Measurements from ENCODE around the gene NRL. TPM values are rescaled to one million over a fixed set of nuclear protein-coding genes. Genes with fewer than 3 reads are reported as not detected.

The NRL gene
- total RNA-seq, 1 experiment from 2014 or later: 2.5 TPM

- Mint-ChIP-seq H3K9me3 (no peaks in the 10 kb centered on the region), H3K27me3 (ENCODE audit: low read depth) (peaks cover 32% of the 10 kb centered on the region), H3K27ac (no peak overlapping the region), H3K36me3 (ENCODE audit: insufficient read depth in 1 of 3, low read depth in 3 of 3) (no peaks in the 10 kb centered on the region; a peak in 1 of 7 replicates), H3K4me1 (peaks cover 30 to 35% of the 10 kb centered on the region in 2 experiments), H3K4me3 (no peak overlapping the region)
- H3T11ph ChIP-seq (ENCODE audit: low read length): no peak overlapping the region
- no peak overlapping the region for H3K14ac ChIP-seq (ENCODE audit: insufficient read depth, low read length)
- H3K23me2 ChIP-seq (ENCODE audit: insufficient read length, low read depth, low read length, poor library complexity, severe bottlenecking): peaks cover 4% of the 10 kb centered on the region
- no peaks in the 10 kb centered on the region for H3K9me3 ChIP-seq (ENCODE audit: control insufficient read depth, low read depth, low read length)
- H2BK12ac ChIP-seq (ENCODE audit: insufficient read length, low read depth, low read length): no peak overlapping the region
- no peak overlapping the region for H3K56ac ChIP-seq (ENCODE audit: insufficient read length, low read depth, low read length)
- H2BK120ac ChIP-seq (ENCODE audit: low read depth, low read length, poor library complexity, severe bottlenecking): no peak overlapping the region
- no peak overlapping the region for H3K4ac ChIP-seq (ENCODE audit: low read depth, low read length)
- no peak overlapping the region for H2BK20ac ChIP-seq (ENCODE audit: low read depth, low read length, poor library complexity, severe bottlenecking)
- H2AFZ ChIP-seq (ENCODE audit: low read length): no peak overlapping the region
- H4K20me1 ChIP-seq (ENCODE audit: control insufficient read depth, insufficient read depth, insufficient read length): no peaks in the 10 kb centered on the region
- no peak overlapping the region for H3K27ac ChIP-seq (ENCODE audit: insufficient read length, low read depth, low read length)
- no peaks in the 10 kb centered on the region for H3K79me2 ChIP-seq (ENCODE audit: insufficient read depth, low read length)
- no peak overlapping the region for H3K4me2 ChIP-seq (ENCODE audit: insufficient read depth, insufficient read length, low read length)
- H3K23ac ChIP-seq (ENCODE audit: insufficient read length, low read depth, low read length): no peak overlapping the region
- no peaks in the 10 kb centered on the region for H3K79me1 ChIP-seq (ENCODE audit: insufficient read depth, low read depth, low read length, poor library complexity, severe bottlenecking)
- H2AK5ac ChIP-seq (ENCODE audit: insufficient read length, low read length): no peak overlapping the region
- H3K27me3 ChIP-seq (ENCODE audit: insufficient read depth, low read length): no peaks in the 10 kb centered on the region; the same call in 1 of the 2 replicates
- no CpG with 5 or more reads among the region's 3 CpGs for WGBS (ENCODE audit: extremely low coverage, insufficient read length, low lambda C conversion rate)
- no peak overlapping the region for H3K18ac ChIP-seq (ENCODE audit: insufficient read length, low read depth, low read length)
- H4K8ac ChIP-seq (replicated peaks; ENCODE audit: insufficient read length, low read depth, low read length): no peak overlapping the region
- H2BK5ac ChIP-seq (ENCODE audit: insufficient read length, low read length): no peak overlapping the region
- H4K5ac ChIP-seq (ENCODE audit: insufficient read length, low read depth, low read length): no peak overlapping the region
- TF ChIP-seq, protein P1, sequence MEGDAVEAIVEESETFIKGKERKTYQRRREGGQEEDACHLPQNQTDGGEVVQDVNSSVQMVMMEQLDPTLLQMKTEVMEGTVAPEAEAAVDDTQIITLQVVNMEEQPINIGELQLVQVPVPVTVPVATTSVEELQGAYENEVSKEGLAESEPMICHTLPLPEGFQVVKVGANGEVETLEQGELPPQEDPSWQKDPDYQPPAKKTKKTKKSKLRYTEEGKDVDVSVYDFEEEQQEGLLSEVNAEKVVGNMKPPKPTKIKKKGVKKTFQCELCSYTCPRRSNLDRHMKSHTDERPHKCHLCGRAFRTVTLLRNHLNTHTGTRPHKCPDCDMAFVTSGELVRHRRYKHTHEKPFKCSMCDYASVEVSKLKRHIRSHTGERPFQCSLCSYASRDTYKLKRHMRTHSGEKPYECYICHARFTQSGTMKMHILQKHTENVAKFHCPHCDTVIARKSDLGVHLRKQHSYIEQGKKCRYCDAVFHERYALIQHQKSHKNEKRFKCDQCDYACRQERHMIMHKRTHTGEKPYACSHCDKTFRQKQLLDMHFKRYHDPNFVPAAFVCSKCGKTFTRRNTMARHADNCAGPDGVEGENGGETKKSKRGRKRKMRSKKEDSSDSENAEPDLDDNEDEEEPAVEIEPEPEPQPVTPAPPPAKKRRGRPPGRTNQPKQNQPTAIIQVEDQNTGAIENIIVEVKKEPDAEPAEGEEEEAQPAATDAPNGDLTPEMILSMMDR (conservative IDR thresholded peaks at IDR 0.05): no peak
- H2BK15ac ChIP-seq (ENCODE audit: low read depth, low read length): no peak overlapping the region
- H4K91ac ChIP-seq (ENCODE audit: insufficient read length, low read depth, low read length): no peak overlapping the region
- DNase-seq: no peak
- H3K9ac ChIP-seq (ENCODE audit: extremely low read depth, insufficient read length, low read length): no peak overlapping the region
- peaks cover 5% of the 10 kb centered on the region; the same call in 1 of the 2 replicates for H3K4me1 ChIP-seq (ENCODE audit: insufficient read depth, low read length)
Observed at GRCh38 chr14:24083462-24083861, 31.3 kb downstream of the NRL start.

Data from H9 (cell line).